Dermis microvascular lymphatic vessel endothelial cell (primary cell): Measurements from ENCODE around the gene HFE. TPM values are rescaled to one million over a fixed set of nuclear protein-coding genes. Genes with fewer than 3 reads are reported as not detected.
"Not testable (repeated sequence)": the region's sequence is repeated elsewhere in the genome, so short reads cannot be mapped to it uniquely, and the experiment has no call there.

Source experiments
- DNase-seq, 2 donors: peaks; one replicate each; pipeline versions ENCODE4 v3.0.0 to v3.0.0-alpha.2; 2010; ENCODE audit warnings: low read depth in 2 of 2
- total RNA-seq: library from RNA; depleted of rRNA; stranded (reverse); fragments of >200 nt; gene quantifications from 2 replicates; pipeline ENCODE4 v1.2.1, GENCODE V29; 2014

The HFE gene
- total RNA-seq, 1 donor from 2014 or later, result 2.4 TPM

DNA sequence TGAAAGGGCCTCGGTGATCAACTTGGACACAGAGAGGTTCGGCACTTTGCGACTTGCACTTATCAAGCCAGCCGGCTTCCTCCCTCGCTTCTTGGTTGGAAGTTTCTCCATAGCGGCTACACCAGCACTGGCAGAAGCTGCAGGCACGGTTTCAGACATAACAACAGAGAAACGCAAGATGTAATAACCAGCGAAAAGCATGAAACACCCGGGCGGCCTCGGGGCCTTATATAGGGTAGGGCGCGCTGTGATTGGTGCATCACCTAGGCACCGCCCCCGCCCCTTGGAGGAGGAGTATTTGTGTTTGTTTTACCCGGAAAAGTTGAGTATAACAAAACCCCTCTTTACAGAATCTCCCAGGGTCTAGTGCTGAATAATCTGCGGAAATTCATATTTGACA, 20.7 kb downstream of the HFE start:
- no peak for DNase-seq

DNA sequence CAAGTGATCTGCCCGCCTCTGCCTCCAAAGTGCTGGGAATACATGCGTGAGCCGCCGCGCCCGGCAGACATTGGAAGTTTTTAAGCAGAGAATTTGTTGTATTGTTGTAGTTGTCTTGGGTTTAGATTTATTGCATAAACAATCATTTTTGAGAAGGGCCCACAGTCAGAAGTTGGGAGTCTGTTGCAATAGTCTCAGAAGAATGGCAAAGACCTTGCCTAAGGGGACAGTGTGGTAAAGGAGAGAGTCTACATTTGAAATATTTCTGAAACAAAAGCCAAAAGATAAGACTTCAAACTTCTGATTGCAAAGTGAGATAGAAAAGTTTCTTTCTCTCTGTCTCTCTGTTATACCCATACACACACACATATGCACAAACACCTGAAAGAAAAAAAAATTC, 22.5 kb downstream of the HFE start:
- no peak for DNase-seq

DNA sequence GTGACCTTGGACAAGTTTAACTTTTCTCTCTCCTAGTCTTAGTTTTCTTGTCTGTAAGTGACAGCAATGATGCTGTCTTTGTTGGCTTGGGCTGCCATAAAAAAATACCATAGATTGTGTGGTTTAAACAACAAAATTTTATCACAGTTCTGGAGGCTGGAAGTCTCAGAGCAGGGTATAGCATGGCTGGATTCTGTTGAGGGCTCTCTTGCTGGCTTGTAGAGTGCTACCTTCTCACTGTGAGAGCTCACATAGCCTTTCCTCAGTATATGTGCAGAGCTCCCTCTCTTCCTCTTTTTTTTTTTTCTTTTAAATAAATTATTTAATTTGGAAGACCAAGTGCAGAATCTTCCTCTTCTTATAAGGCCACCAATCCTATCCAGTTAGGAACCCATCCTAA, 26.3 kb downstream of the HFE start:
- no peak for DNase-seq

DNA sequence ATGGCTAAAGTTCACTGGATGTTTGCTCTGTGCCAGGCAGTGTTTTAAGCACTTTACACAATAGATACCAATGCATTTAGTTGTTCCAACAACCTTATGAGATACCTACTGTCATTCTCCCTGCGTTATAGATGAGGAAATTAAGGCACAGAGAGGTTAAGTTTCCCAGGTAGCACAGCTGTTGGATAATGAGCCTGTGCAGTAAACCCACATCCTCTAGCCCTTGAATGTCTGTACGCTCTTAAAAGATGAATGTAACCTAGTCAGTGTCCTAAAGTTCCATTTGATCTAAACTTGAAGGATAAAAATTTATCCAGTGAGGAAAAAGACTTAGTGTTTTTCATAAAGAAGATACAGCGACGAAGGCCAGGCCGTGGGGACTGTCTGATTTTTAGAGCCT, 28.0 kb downstream of the HFE start:
- no peak for DNase-seq

DNA sequence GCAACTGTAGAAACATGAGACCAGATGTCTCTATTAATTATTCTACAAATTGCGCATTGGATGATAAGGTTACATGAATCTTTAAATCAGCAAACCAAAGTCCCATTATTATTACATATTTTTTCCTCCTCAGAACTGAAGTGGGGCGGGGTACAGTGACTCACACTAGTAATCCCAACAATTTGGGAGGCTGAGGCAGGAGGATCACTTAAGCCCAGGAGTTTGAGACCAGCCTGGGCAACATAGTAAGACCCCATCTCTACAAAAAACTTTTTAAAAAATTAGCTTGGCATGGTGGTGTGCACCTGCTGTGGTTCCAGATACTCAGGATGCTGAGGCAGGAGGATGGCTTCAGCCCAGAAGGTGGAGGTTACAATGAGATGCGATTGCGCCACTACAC, 29.0 kb downstream of the HFE start:
- no peak for DNase-seq

DNA sequence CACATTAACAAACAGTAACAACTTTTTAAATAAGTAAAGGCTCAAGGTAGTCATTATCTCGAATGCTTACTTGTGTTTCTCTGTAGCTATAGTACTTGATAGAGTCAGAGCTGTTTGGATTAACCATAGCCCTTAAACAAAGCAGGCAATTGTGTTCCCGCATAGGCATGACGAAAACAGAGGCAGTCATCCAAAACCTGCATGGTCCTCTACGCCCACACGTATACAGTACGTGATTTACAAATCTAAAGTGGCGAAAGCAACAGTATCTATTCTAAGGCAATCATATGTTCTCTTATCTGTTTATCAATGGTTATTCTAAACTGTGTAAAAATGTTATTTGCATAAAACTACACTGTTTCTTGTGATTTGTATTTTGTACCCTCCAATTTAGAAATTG, 31.8 kb downstream of the HFE start:
- DNase-seq, result no peak

DNA sequence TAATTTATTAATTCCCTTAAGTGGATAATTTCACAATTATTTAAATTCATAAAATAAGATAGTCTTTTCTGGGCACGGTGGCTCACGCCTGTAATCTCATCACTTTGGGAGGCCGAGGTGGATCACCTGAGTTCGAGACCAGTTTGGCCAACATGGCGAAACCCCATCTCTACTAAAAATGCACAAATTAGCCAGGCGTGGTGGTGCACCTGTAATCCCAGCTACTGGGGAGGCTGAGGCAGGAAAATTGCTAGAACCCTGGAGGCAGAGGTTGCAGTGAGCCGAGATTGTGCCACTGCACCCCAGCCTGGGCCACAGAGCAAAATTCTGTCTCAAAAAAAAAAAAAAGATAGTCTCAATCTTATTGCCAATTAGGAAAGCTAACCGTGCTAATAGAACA, 32.9 kb downstream of the HFE start:
- not testable (repeated sequence) for DNase-seq

DNA sequence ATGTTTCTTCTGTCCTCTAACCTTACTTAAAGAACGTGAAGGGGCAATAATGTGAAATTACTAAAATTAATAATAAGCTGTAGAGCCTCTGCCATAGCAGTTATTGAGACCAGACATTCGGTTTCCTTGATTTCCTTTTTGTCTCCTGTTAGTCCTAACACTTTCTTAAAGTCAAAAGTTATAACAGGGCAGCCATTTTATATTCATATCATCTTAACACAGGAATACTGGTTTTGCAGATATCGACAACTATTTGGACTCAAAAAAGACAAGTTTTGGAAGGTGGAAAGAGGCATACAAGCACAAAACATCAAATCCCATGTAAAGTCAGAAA, 33.5 kb downstream of the HFE start:
- DNase-seq, result no peak

DNA sequence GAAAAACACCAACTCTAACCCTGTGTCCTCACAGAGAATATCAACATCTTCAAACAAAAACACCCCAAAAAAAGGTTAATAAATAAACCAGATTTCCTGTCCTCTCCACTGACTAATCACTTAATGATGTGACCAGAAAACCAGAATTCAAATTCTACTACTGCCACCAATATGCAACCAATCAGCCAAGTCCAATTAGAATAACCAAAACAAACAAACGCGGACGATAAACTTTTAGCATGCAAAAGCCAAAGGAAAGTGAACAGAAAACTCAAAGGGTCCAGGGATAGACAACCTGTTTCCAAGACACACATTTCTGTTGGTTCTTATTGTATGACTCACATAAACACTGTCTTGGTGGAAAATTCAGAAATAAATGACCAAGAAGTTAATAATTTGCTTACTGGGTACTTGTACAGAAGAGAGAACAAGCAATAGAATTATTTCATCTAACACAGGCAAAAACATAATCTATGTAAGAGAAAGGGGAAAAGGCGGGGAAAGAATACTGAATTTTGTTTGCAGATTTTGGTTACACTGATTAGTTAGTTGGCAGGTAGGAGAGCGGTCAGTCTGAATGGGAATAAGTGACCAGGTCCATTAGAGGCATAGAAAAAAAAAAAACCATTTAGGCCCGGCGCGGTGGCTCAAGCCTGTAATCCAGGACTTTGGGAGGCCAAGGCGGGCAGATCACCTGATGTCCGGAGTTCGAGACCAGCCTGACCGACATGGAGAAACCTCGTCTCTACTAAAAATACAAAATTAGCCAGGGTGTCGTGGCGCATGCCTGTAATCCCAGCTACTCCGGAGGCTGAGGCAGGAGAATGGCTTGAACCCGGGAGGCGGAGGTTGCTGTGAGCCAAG, 34.1 kb downstream of the HFE start:
- DNase-seq, result no peak

DNA sequence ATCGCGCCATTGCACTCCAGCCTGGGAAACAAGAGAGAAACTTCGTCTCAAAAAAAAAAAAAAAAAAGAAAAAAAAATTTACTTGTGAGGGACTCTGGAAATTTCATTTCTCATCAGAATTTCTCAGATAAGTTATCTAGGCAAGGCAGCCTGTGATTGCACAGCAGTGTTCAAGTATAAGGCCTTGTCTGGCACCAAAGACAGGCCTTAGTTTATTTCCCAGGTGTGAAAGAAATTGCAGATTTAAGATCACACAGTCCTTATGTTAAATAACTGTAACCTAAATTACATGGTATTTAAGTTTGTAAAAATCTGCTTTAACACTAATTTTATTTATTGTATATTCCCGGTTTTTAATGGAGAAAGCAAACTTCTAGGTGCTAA, 34.8 kb downstream of the HFE start:
- no peak for DNase-seq

DNA sequence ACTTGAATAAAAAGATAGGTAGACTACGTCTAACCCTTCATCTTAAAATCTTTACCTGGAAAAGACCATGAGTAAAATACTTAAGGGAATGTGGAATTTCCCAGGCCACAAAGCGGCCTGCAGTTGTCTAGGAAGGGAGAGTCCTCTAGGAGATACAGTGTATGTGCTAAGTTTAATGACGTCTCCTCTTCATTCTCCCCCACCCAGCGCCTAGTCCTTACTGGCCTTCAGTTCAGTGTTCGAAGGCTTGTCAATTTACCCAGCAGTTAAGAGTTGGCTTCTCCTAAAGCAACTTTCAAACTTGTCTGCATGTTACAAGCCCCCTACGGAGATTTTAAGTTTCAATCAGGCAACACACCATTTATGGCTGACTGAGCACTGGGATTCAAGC, 35.2 kb downstream of the HFE start:
- DNase-seq, result no peak

DNA sequence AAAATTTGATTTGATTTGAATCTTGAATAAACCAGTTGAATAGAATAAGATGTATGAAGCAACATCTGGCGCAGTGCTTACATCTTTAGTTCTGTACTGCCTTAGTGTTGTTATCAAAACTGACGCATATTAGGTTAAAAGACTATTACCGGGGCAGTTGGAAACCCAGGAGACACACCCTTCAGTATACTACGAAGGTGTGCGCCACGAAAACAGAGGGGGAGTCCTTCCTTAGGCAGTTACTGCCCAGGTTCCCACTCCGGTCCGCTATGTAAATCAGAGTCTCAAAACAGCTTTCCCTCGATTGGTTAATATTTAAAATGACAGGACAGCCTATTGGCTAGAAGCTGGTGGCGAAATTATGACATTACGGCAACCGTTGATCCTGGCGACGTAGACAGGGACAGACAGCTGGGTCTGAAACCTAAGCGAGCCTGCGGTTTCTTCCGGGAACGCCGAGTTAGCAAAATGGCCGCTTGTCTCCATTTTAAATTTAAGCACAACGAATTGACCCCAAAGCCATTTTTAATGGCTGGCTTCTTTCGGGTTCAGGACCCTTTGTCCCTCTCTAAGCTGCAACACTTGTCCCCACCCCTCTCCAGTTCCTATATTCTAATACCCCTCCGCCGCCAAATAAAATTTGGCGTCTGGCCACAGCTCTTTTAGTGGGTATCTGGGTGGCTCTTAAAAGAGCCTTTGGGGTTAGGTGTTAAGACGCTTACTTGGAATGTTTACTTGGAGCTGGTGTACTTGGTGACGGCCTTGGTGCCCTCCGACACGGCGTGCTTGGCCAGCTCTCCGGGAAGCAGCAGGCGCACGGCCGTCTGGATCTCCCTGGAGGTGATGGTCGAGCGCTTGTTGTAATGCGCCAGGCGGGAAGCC, 35.8 kb downstream of the HFE start:
- peak; percentile 99 for DNase-seq

DNA sequence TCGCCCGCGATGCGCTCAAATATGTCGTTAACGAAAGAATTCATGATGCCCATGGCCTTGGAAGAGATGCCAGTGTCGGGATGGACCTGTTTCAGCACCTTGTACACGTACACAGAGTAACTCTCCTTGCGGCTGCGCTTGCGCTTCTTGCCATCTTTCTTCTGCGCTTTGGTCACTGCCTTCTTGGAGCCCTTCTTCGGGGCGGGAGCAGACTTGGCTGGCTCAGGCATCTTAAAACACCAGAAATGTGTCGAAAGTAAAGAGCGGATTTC, 36.4 kb downstream of the HFE start:
- DNase-seq, result no peak

DNA sequence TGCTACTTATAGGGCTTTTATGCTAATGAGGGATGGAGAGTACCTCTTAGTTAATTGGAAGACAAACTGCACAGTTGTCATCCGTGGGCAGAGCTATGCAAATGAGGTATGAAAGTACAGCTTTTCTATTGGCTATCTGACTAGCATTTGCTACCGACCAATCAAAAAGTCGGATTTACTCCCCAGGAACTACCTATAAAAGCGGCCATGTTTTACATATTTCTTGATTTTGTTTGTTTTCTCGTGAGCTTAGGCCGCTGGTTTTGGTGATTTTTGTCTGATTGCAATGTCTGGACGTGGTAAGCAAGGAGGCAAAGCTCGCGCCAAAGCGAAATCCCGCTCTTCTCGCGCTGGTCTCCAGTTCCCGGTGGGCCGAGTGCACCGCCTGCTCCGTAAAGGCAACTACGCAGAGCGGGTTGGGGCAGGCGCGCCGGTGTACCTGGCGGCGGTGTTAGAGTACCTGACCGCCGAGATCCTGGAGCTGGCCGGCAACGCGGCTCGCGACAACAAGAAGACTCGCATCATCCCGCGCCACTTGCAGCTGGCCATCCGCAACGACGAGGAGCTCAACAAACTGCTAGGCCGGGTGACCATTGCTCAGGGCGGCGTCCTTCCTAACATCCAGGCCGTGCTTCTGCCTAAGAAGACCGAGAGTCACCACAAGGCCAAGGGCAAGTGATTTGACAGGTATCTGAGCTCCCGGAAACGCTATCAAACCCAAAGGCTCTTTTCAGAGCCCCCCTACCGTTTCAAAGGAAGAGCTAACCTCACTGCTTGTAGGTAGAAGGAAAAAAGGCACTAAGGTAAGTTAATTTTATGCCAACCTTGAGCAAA, 36.9 kb downstream of the HFE start:
- DNase-seq, result peak; percentile 99

DNA sequence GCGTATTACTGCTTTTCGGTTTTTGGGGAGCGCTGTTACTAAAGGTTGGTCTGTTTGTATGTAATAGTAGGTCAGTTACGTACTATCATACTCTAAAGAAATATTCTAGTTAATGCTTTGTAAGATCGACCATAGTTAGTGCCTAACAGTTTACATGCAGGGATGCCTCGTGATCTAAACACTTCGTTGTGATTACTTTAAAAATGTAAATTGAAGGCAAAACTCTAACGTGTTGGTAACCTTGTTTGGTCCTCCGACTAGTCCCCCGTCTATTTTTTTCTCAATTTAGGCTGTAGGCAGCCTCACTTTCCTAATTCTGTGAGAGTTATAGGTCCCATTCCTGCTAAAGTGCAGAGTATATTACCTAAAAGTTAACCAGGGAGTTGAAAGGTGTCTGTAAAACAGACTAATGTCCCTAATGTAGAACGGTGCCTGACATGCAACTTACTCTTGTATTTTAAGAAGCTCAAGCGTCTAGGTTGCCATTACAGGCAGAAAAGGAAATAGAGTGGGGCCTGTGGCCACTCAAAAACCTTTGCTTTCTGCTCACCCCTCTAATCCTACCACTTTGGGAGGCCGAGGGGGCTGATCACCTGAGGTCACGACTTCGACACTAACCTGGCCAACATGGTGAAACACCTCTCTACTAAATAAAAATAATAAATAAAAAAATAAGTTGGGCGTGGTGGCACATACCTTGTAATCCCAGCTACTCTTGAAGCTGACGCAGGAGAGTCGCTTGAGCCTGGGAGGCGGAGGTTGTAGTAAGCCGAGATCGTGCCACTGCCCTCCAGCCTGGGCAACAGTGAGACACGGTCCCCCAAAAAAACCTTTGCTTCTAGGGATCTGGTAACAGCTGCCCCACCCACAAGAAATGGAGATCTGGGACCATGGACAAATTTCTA, 37.8 kb downstream of the HFE start:
- peak in 1 of 2 donors; percentile 31 for DNase-seq

DNA sequence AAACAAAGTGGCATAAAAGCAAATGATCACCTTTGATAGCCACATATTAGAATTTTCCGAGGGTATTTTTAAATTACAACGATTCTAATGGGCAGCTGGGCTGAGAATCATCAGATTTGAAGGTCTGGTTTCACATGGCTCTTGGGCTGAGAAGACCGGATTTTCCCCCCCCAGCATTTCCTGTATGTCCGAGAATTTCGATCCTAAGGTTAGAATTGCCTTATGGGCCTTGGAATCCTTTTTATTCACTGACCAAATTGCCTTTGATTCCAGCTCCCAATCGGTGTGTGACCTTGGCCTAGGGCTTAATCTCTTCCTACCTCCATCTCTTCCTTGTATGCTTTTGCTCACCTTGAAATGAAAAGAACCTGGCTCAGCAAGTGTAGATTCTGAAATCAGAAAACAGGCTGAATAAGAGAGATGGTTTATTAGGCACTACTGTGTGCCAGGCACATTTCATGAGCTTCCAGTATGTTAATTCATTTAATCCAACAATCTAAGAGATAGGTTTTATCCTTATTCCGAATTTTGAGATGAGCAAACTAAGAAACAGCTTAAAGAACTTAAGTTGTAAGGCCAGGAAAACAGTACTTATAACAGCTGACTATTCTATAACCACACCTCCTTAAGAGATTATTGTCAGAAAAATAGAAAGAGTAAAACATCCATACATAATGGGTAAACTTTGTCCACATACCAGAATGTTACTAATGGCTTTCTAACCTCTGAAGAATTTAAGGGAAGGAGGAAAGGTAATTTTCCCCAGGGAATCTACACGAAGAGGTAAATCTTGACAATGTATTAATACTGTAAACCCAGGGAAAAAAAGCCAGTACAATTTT, 39.4 kb downstream of the HFE start:
- peak in 1 of 2 donors; percentile 22 for DNase-seq

DNA sequence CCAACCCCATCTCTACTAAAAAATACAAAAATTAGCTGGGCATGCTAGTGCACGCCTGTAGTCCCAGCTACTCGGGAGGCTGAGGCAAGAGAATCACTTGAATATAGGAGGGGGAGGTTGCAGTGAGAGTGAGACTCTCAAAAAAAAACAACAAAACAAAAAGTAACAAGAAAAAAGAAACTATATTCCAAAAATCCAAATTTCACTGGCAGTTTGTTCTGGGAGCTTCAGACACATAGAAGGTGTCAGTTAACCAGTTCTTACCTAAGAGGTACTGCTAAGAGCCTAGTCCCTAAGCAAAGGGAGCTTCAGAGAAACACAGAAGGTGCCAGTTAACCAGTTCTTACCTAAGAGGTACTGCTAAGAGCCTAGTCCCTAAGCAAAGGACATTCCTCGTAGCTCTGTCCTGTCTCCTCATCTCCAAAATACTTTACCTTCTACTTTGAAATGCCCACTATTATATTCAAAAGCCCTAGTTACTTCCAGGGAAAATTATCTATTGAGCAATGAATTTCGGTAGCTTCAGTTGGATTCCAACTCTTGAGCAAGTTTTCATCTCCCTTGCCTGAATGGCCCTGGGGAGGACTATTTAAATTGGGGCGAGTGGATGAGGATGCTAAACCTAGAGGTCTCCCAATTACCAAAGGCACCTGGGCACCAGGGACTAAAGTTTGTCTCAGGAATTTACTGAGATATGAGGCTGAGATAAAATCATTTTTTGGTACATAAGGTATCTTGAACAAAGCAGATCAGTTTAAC, 41.0 kb downstream of the HFE start:
- DNase-seq, result no peak

DNA sequence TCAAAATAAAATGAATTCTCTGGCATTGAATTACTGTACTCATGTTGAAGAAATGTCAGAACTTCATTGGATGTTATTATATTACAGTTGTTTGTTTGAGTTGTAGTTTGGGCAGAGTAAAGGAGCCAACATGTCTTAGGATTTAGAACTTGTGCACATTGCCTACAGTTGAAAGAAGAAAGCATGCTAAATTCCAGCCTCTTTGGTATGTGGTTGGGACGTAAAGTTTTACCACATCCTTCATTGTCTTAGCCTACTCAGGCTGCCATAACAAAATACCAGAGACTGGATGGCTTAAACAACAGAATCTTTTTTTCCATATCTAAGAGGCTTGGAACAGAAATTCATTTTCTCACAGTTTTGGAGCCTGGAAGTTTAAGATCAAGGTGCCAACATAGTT, 42.4 kb downstream of the HFE start:
- no peak for DNase-seq

DNA sequence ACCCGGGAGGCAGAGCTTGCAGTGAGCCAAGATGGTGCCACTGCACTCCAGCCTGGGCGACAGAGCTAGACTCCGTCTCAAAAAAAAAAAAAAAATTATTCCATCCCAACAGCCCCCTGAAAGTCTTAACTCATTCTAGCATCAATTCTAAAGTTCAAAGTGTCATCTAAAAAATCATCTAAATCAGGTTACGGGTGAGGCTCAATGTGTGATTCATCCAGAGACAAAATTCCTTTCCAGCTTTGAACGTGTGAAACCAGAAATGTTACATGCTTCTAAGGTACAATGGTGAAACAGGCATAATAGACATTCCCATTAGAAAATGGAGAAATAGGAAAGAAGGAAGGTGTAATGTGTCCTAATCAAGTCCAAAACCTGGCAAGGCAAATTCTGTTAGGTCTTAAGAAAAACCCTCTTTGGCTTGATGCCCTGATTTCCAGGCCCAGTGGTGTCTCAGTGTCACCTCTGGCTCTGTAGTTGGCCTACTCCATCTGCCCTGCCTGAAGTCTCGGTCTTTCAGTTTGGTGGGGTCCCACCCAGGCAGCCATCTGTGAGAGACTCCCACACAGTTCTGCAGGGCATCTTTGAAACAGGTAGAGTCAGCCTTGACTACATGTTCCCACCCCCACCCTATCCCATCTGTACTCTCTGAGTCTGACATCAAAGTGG, 43.5 kb downstream of the HFE start:
- DNase-seq, result no peak
